HepG2 (cell line): ENCODE measurements around the gene DNASE1L2. TPM values are rescaled to one million over a fixed set of nuclear protein-coding genes. Genes with fewer than 3 reads are reported as not detected.

ENCODE experiments used
- CREB3 ChIP-seq: sonication (generic); formaldehyde crosslinking; IDR thresholded peaks from 2 replicates; pipeline ENCODE4 v1.5.0; 2020; ENCODE audit warnings: missing genetic modification reagents
- CTCF ChIP-seq: sonication (generic); formaldehyde crosslinking; IDR thresholded peaks from 2 replicates; pipeline ENCODE4 v1.5.0; 2020; ENCODE audit warnings: mild to moderate bottlenecking, missing genetic modification reagents, moderate library complexity
- MLXIP ChIP-seq: sonication (generic); formaldehyde crosslinking; IDR thresholded peaks from 2 replicates; pipeline ENCODE4 v1.9.0; 2021; ENCODE audit warnings: missing genetic modification reagents, borderline replicate concordance
- PATZ1 ChIP-seq: sonication (generic); formaldehyde crosslinking; IDR thresholded peaks from 2 replicates; pipeline ENCODE4 v1.4.0; 2020; ENCODE audit warnings: missing genetic modification reagents
- REST ChIP-seq, 2 experiments: IDR thresholded peaks; 2 replicates each; pipeline ENCODE4 v1.6.1; 2011 to 2012; ENCODE audit warnings: low read length in 2 of 2, borderline replicate concordance in 1 of 2, low read depth in 1 of 2, mild to moderate bottlenecking in 1 of 2, moderate library complexity in 1 of 2
- YEATS2 ChIP-seq: sonication (generic); formaldehyde crosslinking; IDR thresholded peaks from 2 replicates; pipeline ENCODE4 v1.4.0; 2020; ENCODE audit warnings: missing genetic modification reagents, borderline replicate concordance
- ZNF121 ChIP-seq: sonication (generic); formaldehyde crosslinking; IDR thresholded peaks from 2 replicates; pipeline ENCODE4 v1.5.0; 2020; ENCODE audit warnings: mild to moderate bottlenecking, missing genetic modification reagents
- ZNF430 ChIP-seq: sonication (generic); formaldehyde crosslinking; IDR thresholded peaks from 2 replicates; pipeline ENCODE4 v1.9.0; 2021; ENCODE audit warnings: mild to moderate bottlenecking, missing genetic modification reagents
- ZNF563 ChIP-seq: sonication (generic); formaldehyde crosslinking; IDR thresholded peaks from 2 replicates; pipeline ENCODE4 v1.8.0; 2022; ENCODE audit warnings: mild to moderate bottlenecking, moderate library complexity, missing genetic modification reagents
- ZNF564 ChIP-seq: sonication (generic); formaldehyde crosslinking; IDR thresholded peaks from 2 replicates; pipeline ENCODE4 v1.8.1; 2023; ENCODE audit warnings: mild to moderate bottlenecking, missing genetic modification reagents
- ZNF749 ChIP-seq: sonication (generic); formaldehyde crosslinking; IDR thresholded peaks from 2 replicates; pipeline ENCODE4 v1.8.0; 2022; ENCODE audit warnings: mild to moderate bottlenecking, missing genetic modification reagents, moderate library complexity, borderline replicate concordance
- ZSCAN12 ChIP-seq: sonication (generic); formaldehyde crosslinking; IDR thresholded peaks from 2 replicates; pipeline ENCODE4 v1.9.0; 2021; ENCODE audit warnings: mild to moderate bottlenecking, missing genetic modification reagents
- polyA plus RNA-seq, 8 experiments: library from polyadenylated mRNA; depleted of rRNA in 3 of 8; stranded (reverse) in 7 of 8; unstranded in 1 of 8; fragments of >200 nt; fragmentation: Illumina TruSeq in 4 of 8; extraction: Trizol in 4 of 8; gene quantifications; 2 replicates each; pipeline versions ENCODE4 v1.2.1 to v1.2.3, GENCODE V29; 2011 to 2016; ENCODE audit warnings: low read depth in 4 of 8, missing spikeins in 1 of 8, mixed read lengths in 1 of 8; ENCODE audit not compliant: insufficient read depth in 1 of 8
- total RNA-seq, 5 experiments: library from RNA; depleted of rRNA; stranded (reverse); fragments of >200 nt; fragmentation: Illumina TruSeq; extraction: Trizol; gene quantifications; 2 replicates each; pipeline ENCODE4 v1.2.3, GENCODE V29; 2016; ENCODE audit warnings: low read depth in 1 of 5
- TF ChIP-seq, protein P1 (sequence below): sonication (generic); formaldehyde crosslinking; IDR thresholded peaks from 2 replicates; pipeline ENCODE4 v1.4.0; 2020; ENCODE audit warnings: missing genetic modification reagents, borderline replicate concordance

Gene DNASE1L2
- total and polyA plus RNA-seq, 2 of the 13 experiments (the other 11 are each of a cell fraction or from before 2014, with no cell fraction given) = 0.44 to 0.50 TPM

- 0 out of 2 replicates have a peak, but pooled peaks have one; percentile 7 for TF ChIP-seq YEATS2 (CRISPR knock-in tag)
- TF ChIP-seq MLXIP (CRISPR knock-in tag) = 0 out of 2 replicates have a peak, but pooled peaks have one; percentile 7
- TF ChIP-seq REST (IDR thresholded peaks at IDR 0.05; ENCODE audit: borderline replicate concordance in 1 of 2, low read depth in 1 of 2, low read length in 2 of 2) = no peak
- 0 out of 2 replicates have a peak, but pooled peaks have one; percentile 8 for TF ChIP-seq ZNF749 (CRISPR knock-in tag)
- TF ChIP-seq PATZ1 (CRISPR knock-in tag) = peak; percentile 59
- TF ChIP-seq, protein P1, sequence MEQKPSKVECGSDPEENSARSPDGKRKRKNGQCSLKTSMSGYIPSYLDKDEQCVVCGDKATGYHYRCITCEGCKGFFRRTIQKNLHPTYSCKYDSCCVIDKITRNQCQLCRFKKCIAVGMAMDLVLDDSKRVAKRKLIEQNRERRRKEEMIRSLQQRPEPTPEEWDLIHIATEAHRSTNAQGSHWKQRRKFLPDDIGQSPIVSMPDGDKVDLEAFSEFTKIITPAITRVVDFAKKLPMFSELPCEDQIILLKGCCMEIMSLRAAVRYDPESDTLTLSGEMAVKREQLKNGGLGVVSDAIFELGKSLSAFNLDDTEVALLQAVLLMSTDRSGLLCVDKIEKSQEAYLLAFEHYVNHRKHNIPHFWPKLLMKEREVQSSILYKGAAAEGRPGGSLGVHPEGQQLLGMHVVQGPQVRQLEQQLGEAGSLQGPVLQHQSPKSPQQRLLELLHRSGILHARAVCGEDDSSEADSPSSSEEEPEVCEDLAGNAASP (CRISPR knock-in tag) = 0 out of 2 replicates have a peak, but pooled peaks have one; percentile 15
- TF ChIP-seq ZNF121 (CRISPR knock-in tag) = peak; percentile 97
- peak; percentile 1; the same call in 1 of the 2 replicates for TF ChIP-seq ZNF563 (CRISPR knock-in tag)
- peak; percentile 72 for TF ChIP-seq CTCF (CRISPR knock-in tag)
- peak; percentile 12; the same call in 1 of the 2 replicates for TF ChIP-seq ZNF430 (CRISPR knock-in tag)
- TF ChIP-seq ZNF564 (CRISPR knock-in tag) = 0 out of 2 replicates have a peak, but pooled peaks have one; percentile 15
- TF ChIP-seq CREB3 (CRISPR knock-in tag) = 0 out of 2 replicates have a peak, but pooled peaks have one; percentile 26
- 0 out of 2 replicates have a peak, but pooled peaks have one; percentile 5 for TF ChIP-seq ZSCAN12 (CRISPR knock-in tag)
Measured at GRCh38 chr16:2223942-2224486, 12.2 kb upstream of the DNASE1L2 start (continued).
